GM12878 (cell line): ENCODE results near the gene GPC5. TPM values are rescaled to one million over a fixed set of nuclear protein-coding genes. Genes with fewer than 3 reads are reported as not detected.

ENCODE experiments used
- ATAC-seq: fragments of 200-7000 bp; cut with Tn5 transposase; 3 replicates; pipeline ENCODE4 v1.9.1; 2020; ENCODE audit warnings: mild to moderate bottlenecking, moderate library complexity
- BruUV-seq: library from RNA; stranded (reverse); fragments of 400-500 nt; replicated peaks from 2 replicates; lab custom pipeline; 2021; lab: Mats Ljungman, UMichigan
- CTCF ChIA-PET: fragments of 300-600 bp; sonication (Branson Sonifier 250); formaldehyde crosslinking; extraction: SDS; loops from one replicate; lab custom pipeline; 2021; ENCODE audit warnings: inconsistent platforms; lab: Yijun Ruan, JAX
- POLR2A ChIA-PET: fragments of 350-600 bp; formaldehyde crosslinking; extraction: SDS; loops from one replicate; lab custom pipeline; 2021; ENCODE audit warnings: inconsistent platforms; lab: Charles Lee
- RAD21 ChIA-PET: fragments of 300-600 bp; sonication (Branson Sonifier 250); formaldehyde crosslinking; loops from one replicate; lab custom pipeline; 2023; ENCODE audit warnings: antibody characterized with exemption; ENCODE audit not compliant: unreplicated experiment; lab: Charles Lee
- SMC1A ChIA-PET: fragments of 300-600 bp; sonication (Branson Sonifier 250); formaldehyde crosslinking; loops from one replicate; lab custom pipeline; 2023; ENCODE audit not compliant: unreplicated experiment, uncharacterized antibody; lab: Charles Lee
- DNase-seq: peaks from one replicate; pipeline ENCODE4 v3.0.0-alpha.2; 2011; ENCODE audit warnings: low read depth, low spot score
- FAIRE-seq: peaks from 3 replicates; lab custom pipeline; 2011; peaks lifted over from hg19 to GRCh38; lab: Jason Lieb, UNC
- H2AFZ ChIP-seq: 2 replicates; pipeline ENCODE4 v1.6.0; 2011; ENCODE audit warnings: low read depth, low read length, control low read depth; ENCODE audit not compliant: control insufficient read depth
- H3K27ac ChIP-seq: 2 replicates; pipeline ENCODE4 v1.5.1; 2011; ENCODE audit warnings: control low read depth; ENCODE audit not compliant: control insufficient read depth, insufficient read depth
- H3K27me3 ChIP-seq, 2 experiments: replicated peaks in 1 of 2; 2 replicates each; pipeline versions ENCODE4 v1.6.0 to v1.6.1; 2011; ENCODE audit warnings: low read length in 1 of 2; ENCODE audit not compliant: control insufficient read depth in 2 of 2, insufficient read depth in 2 of 2
- H3K36me3 ChIP-seq, 2 experiments: 2 replicates each; pipeline ENCODE4 v1.5.1; 2011; ENCODE audit warnings: low read length in 1 of 2; ENCODE audit not compliant: control insufficient read depth in 2 of 2, insufficient read depth in 2 of 2
- H3K4me1 ChIP-seq: 2 replicates; pipeline ENCODE4 v1.6.1; 2011; ENCODE audit warnings: mild to moderate bottlenecking, low read length, moderate library complexity, mixed read lengths; ENCODE audit not compliant: control insufficient read depth, insufficient read depth
- H3K4me2 ChIP-seq: 2 replicates; pipeline ENCODE4 v1.6.0; 2011; ENCODE audit warnings: control low read depth; ENCODE audit not compliant: control insufficient read depth, insufficient read depth
- H3K4me3 ChIP-seq: fragments of 200-600 bp; sonication (generic); 2 replicates; pipeline ENCODE4 v1.5.1; 2016
- H3K79me2 ChIP-seq: 2 replicates; pipeline ENCODE4 v1.6.0; 2011; ENCODE audit warnings: low read length; ENCODE audit not compliant: control insufficient read depth, insufficient read depth
- H3K9ac ChIP-seq: 2 replicates; pipeline ENCODE4 v1.8.0; 2011; ENCODE audit warnings: low read length, control low read depth, mixed read lengths; ENCODE audit not compliant: control insufficient read depth, insufficient read depth
- H3K9me3 ChIP-seq: replicated peaks from 3 replicates; pipeline ENCODE4 v1.5.1; 2011; ENCODE audit warnings: mild to moderate bottlenecking, low read length; ENCODE audit not compliant: control insufficient read depth, insufficient read depth
- H4K20me1 ChIP-seq: 2 replicates; pipeline ENCODE4 v1.6.0; 2011; ENCODE audit not compliant: control insufficient read depth, insufficient read depth
- CBFB ChIP-seq: IDR thresholded peaks from 2 replicates; pipeline ENCODE4 v1.6.1; 2016; ENCODE audit warnings: antibody characterized with exemption, low read depth
- JUND ChIP-seq: IDR thresholded peaks from 2 replicates; pipeline ENCODE4 v1.6.1; 2012; ENCODE audit warnings: low read depth, mild to moderate bottlenecking, low read length, improper control_type of control experiment, moderate library complexity
- KAT2A ChIP-seq: conservative IDR thresholded peaks from 2 replicates; pipeline ENCODE4 v1.6.1; 2011; ENCODE audit warnings: low read depth, low read length; ENCODE audit not compliant: control insufficient read depth
- MEF2B ChIP-seq: fragments of 450-650 bp; IDR thresholded peaks from 2 replicates; pipeline ENCODE4 v1.6.1; 2018; ENCODE audit warnings: mild to moderate bottlenecking, moderate library complexity; ENCODE audit not compliant: partially characterized antibody, poor library complexity, severe bottlenecking
- MYB ChIP-seq: fragments of 150-350 bp; IDR thresholded peaks from 2 replicates; pipeline ENCODE4 v1.6.1; 2014; ENCODE audit warnings: mild to moderate bottlenecking, low read depth, low read length, borderline replicate concordance
- SRF ChIP-seq, 2 experiments: IDR thresholded peaks; 2 replicates each; pipeline ENCODE4 v1.6.1; 2011; ENCODE audit warnings: low read depth in 2 of 2, low read length in 2 of 2, mild to moderate bottlenecking in 1 of 2, moderate library complexity in 1 of 2
- STAT3 ChIP-seq: IDR thresholded peaks from 2 replicates; pipeline ENCODE4 v1.6.1; 2011; ENCODE audit warnings: low read depth, low read length, improper control_type of control experiment
- USF1 ChIP-seq: IDR thresholded peaks from 2 replicates; pipeline ENCODE4 v1.6.1; 2011; ENCODE audit warnings: borderline replicate concordance, low read depth, mild to moderate bottlenecking, moderate library complexity, mixed read lengths, low read length; ENCODE audit not compliant: insufficient read depth; ENCODE audit errors: extremely low read length
- ZBTB4 ChIP-seq: fragments of 450-650 bp; formaldehyde crosslinking; IDR thresholded peaks from 2 replicates; pipeline ENCODE4 v1.4.0; 2022; ENCODE audit warnings: mild to moderate bottlenecking, moderate library complexity
- ZNF24 ChIP-seq: fragments of 450-650 bp; IDR thresholded peaks from 2 replicates; pipeline ENCODE4 v1.6.1; 2017; ENCODE audit warnings: antibody characterized with exemption, mild to moderate bottlenecking
- ZNF274 ChIP-seq: IDR thresholded peaks from one replicate; pipeline ENCODE4 v1.8.0; 2011; ENCODE audit not compliant: insufficient read length, insufficient read depth
- ZZZ3 ChIP-seq: IDR thresholded peaks from 2 replicates; pipeline ENCODE4 v1.6.1; 2011; ENCODE audit warnings: low read depth; ENCODE audit not compliant: control insufficient read depth, insufficient read length
- WGBS: methylation state at CpG from one replicate; pipeline ENCODE4 v1.1.6; 2016; ENCODE audit warnings: low lambda C conversion rate; ENCODE audit not compliant: insufficient replicate concordance, insufficient coverage; ENCODE audit errors: missing lambda C conversion rate; 5-methylcytosine and 5-hydroxymethylcytosine counted together
- in situ Hi-C: fragments of 300-500 bp; cut with MboI; formaldehyde crosslinking; loops from 9 replicates; pipeline ENCODE4 v1.14.3; 2018; ENCODE audit warnings: mixed read lengths
- intact Hi-C: fragments of 100-400 bp; cut with micrococcal nuclease; formaldehyde crosslinking; loops from one replicate; pipeline ENCODE4 v1.14.2; 2022; ENCODE audit not compliant: unreplicated experiment
- polyA plus RNA-seq, 11 experiments: library from polyadenylated mRNA; depleted of rRNA in 4 of 11; unstranded in 6 of 11; stranded (reverse) in 5 of 11; fragments of >200 nt; fragmentation: Nextera tagmentation in 4 of 11; fragmentation: Illumina TruSeq in 1 of 11; extraction: Ambion mirVana in 4 of 11; extraction: Trizol in 1 of 11; gene quantifications; 1 replicate in 1 of 11; 2 replicates in 10 of 11; pipeline versions ENCODE4 v1.2.1 to v1.2.3, GENCODE V29; 2011 to 2016; ENCODE audit warnings: inconsistent platforms in 2 of 11, missing spikeins in 2 of 11, low read depth in 1 of 11
- total RNA-seq, 4 experiments: library from RNA; depleted of rRNA in 3 of 4; stranded (reverse); fragments of >200 nt in 3 of 4; fragmentation: Illumina TruSeq in 1 of 4; extraction: Trizol in 1 of 4; gene quantifications; 2 replicates each; pipeline versions ENCODE4 v1.2.1 to v1.2.3, GENCODE V29; 2013 to 2021

Gene GPC5
- total and polyA plus RNA-seq, 10 of the 15 experiments (the other 5 are each of a cell fraction or from before 2014, with no cell fraction given) = 0.05 to 0.87 (median 0.44) TPM; not detected in 1

- intact Hi-C loops (no loop called here), in situ Hi-C loops (no loop called here)
- DNase-seq (no peak), FAIRE-seq (no peak), ATAC-seq (no peak)
- ChIA-PET SMC1A (no interaction called here), CTCF (no interaction called here), POLR2A (no interaction called here), RAD21 (no interaction called here)
- WGBS = 43% methylated on average over 3 of the region's 3 CpGs
- BruUV-seq = no TSS peak
- no peaks in the 10 kb centered on the region for H3K4me1 ChIP-seq
- H4K20me1 ChIP-seq = no peaks in the 10 kb centered on the region
- H3K4me2 ChIP-seq = no peak overlapping the region
- no peak overlapping the region for H3K9ac ChIP-seq
- no peak overlapping the region for H3K27ac ChIP-seq
- H3K4me3 ChIP-seq = no peak overlapping the region
- H3K36me3 ChIP-seq = no peaks in the 10 kb centered on the region
- no peak overlapping the region for H2AFZ ChIP-seq
- H3K79me2 ChIP-seq = no peaks in the 10 kb centered on the region
- no peaks in the 10 kb centered on the region for H3K9me3 ChIP-seq
- TF ChIP-seq USF1 = no peak
- TF ChIP-seq ZNF24 = no peak
- no peak for TF ChIP-seq ZNF274
- no peaks in the 10 kb centered on the region for H3K27me3 ChIP-seq
Observed at GRCh38 chr13:91773591-91774227, 375.3 kb downstream of the GPC5 start.

- Histone ChIP-seq H2AFZ (no peak overlapping the region), H3K4me1 (no peaks in the 10 kb centered on the region), H3K4me3 (no peak overlapping the region), H3K27ac (no peak overlapping the region), H3K4me2 (no peak overlapping the region), H3K79me2 (no peaks in the 10 kb centered on the region), H3K9ac (no peak overlapping the region), H3K27me3 (no peaks in the 10 kb centered on the region), H3K9me3 (no peaks in the 10 kb centered on the region), H4K20me1 (no peaks in the 10 kb centered on the region), H3K36me3 (no peaks in the 10 kb centered on the region)
- in situ Hi-C loops (no loop called here), intact Hi-C loops (no loop called here)
- BruUV-seq = no TSS peak
- FAIRE-seq = no peak
- ChIA-PET POLR2A (no interaction called here), CTCF (no interaction called here), RAD21 (no interaction called here), SMC1A (no interaction called here)
- DNase-seq = no peak
- ATAC-seq = no peak
- 73% methylated on average over 3 of the region's 3 CpGs for WGBS
- TF ChIP-seq JUND = no peak
- TF ChIP-seq ZBTB4 (CRISPR knock-in tag) = no peak
- TF ChIP-seq CBFB = no peak
- TF ChIP-seq STAT3 = no peak
- no peak for TF ChIP-seq ZZZ3
- no peak for TF ChIP-seq MEF2B
- TF ChIP-seq SRF (IDR thresholded peaks at IDR 0.05; ENCODE audit: low read depth in 2 of 2, low read length in 2 of 2) = no peak
- TF ChIP-seq MYB = no peak
- no peak for TF ChIP-seq KAT2A
- TF ChIP-seq USF1 = no peak
Observed at GRCh38 chr13:91774397-91774796, 376.0 kb downstream of the GPC5 start.
